HCT116 (cell line): ENCODE measurements around the gene SRD5A3. TPM values are rescaled to one million over a fixed set of nuclear protein-coding genes. Genes with fewer than 3 reads are reported as not detected.
"Not testable (repeated sequence)": the region's sequence is repeated elsewhere in the genome, so short reads cannot be mapped to it uniquely, and the experiment has no call there.

ENCODE experiments used
- ATAC-seq: fragments of 200-7000 bp; cut with Tn5 transposase; 2 replicates; pipeline ENCODE4 v1.9.1; 2020; ENCODE audit warnings: mild to moderate bottlenecking, moderate library complexity
- BruUV-seq: library from RNA; stranded (reverse); fragments of 400-500 nt; replicated peaks from 2 replicates; lab custom pipeline; 2021; lab: Mats Ljungman, UMichigan
- CTCF ChIA-PET: fragments of 300-600 bp; sonication (Branson Sonifier 250); formaldehyde crosslinking; loops from one replicate; lab custom pipeline; 2021; ENCODE audit warnings: antibody characterized with exemption; lab: Charles Lee
- POLR2A ChIA-PET: fragments of 300-600, 350-600 bp; sonication (Branson Sonifier 250); formaldehyde crosslinking; loops from one replicate; lab custom pipeline; 2021; ENCODE audit warnings: antibody characterized with exemption; lab: Charles Lee
- RAD21 ChIA-PET, 2 experiments: fragments of 300-600 bp; sonication (Branson Sonifier 250); formaldehyde crosslinking; loops; one replicate each; lab custom pipeline; 2023; ENCODE audit warnings: low total read pairs in 2 of 2; ENCODE audit not compliant: uncharacterized antibody in 2 of 2, unreplicated experiment in 2 of 2, low non-redundant PET in 1 of 2; lab: Charles Lee
- DNase-seq: peaks from one replicate; pipeline ENCODE4 v3.0.0-alpha.2; 2010; ENCODE audit warnings: low read depth, low spot score
- H2AFZ ChIP-seq: fragments of 200-600 bp; shearing (Covaris generic), sonication (generic); 2 replicates; pipeline ENCODE4 v1.6.1; 2017; ENCODE audit warnings: low read depth, mixed run types, mixed read lengths, antibody characterized with exemption, low read length; ENCODE audit not compliant: poor library complexity, severe bottlenecking
- H3K27ac ChIP-seq: 2 replicates; pipeline ENCODE4 v1.5.1; 2012; ENCODE audit warnings: low read depth, low read length
- H3K27me3 ChIP-seq: fragments of 200-600 bp; sonication (generic); 2 replicates; pipeline ENCODE4 v1.6.1; 2016; ENCODE audit warnings: mixed run types, low read length, mixed read lengths; ENCODE audit not compliant: insufficient read depth
- H3K36me3 ChIP-seq, 2 experiments: fragments of 200-500 bp in 1 of 2; fragments of 200-600 bp in 1 of 2; sonication (Bioruptor generic) in 1 of 2; sonication (generic) in 1 of 2; 2 replicates each; pipeline versions ENCODE4 v1.5.1 to v1.6.1; 2014 to 2016; ENCODE audit warnings: low read length in 2 of 2, inconsistent platforms in 1 of 2, mixed read lengths in 1 of 2, mixed run types in 1 of 2; ENCODE audit not compliant: insufficient read depth in 2 of 2, control insufficient read depth in 1 of 2
- H3K4me1 ChIP-seq, 2 experiments: fragments of 200-600 bp in 1 of 2; sonication (generic) in 1 of 2; 2 replicates each; pipeline versions ENCODE4 v1.5.1 to v1.6.1; 2012 to 2017; ENCODE audit warnings: low read length in 2 of 2, inconsistent platforms in 1 of 2, mild to moderate bottlenecking in 1 of 2, mixed read lengths in 1 of 2, mixed run types in 1 of 2, moderate library complexity in 1 of 2; ENCODE audit not compliant: insufficient read depth in 2 of 2, control insufficient read depth in 1 of 2
- H3K4me2 ChIP-seq: fragments of 200-600 bp; sonication (generic); 2 replicates; pipeline ENCODE4 v1.6.1; 2017; ENCODE audit warnings: mixed run types, low read length, mixed read lengths
- H3K4me3 ChIP-seq, 2 experiments: fragments of 200-600 bp in 1 of 2; sonication (generic) in 1 of 2; replicated peaks in 1 of 2; 2 replicates each; pipeline ENCODE4 v1.5.1; 2011 to 2016; ENCODE audit warnings: low read length in 2 of 2, control low read depth in 1 of 2, low read depth in 1 of 2, mild to moderate bottlenecking in 1 of 2, mixed read lengths in 1 of 2, mixed run types in 1 of 2
- H3K79me2 ChIP-seq: fragments of 200-600 bp; sonication (generic); 2 replicates; pipeline ENCODE4 v1.6.1; 2017; ENCODE audit warnings: mild to moderate bottlenecking, mixed run types, low read length, moderate library complexity, mixed read lengths; ENCODE audit not compliant: insufficient read depth
- H3K9ac ChIP-seq: fragments of 200-600 bp; sonication (generic); 2 replicates; pipeline ENCODE4 v1.6.1; 2016; ENCODE audit warnings: low read length, mixed read lengths
- H3K9me2 ChIP-seq: fragments of 200-600 bp; sonication (generic), shearing (Covaris generic); 2 replicates; pipeline ENCODE4 v1.6.1; 2017; ENCODE audit warnings: mixed run types, mild to moderate bottlenecking, moderate library complexity; ENCODE audit not compliant: insufficient read depth
- H3K9me3 ChIP-seq, 2 experiments: fragments of 200-500 bp in 1 of 2; fragments of 200-600 bp in 1 of 2; sonication (Bioruptor generic) in 1 of 2; sonication (generic) in 1 of 2; 2 replicates each; pipeline ENCODE4 v1.6.1; 2014 to 2017; ENCODE audit warnings: low read length in 2 of 2, mixed read lengths in 2 of 2, inconsistent platforms in 1 of 2, low read depth in 1 of 2, mild to moderate bottlenecking in 1 of 2, mixed run types in 1 of 2, moderate library complexity in 1 of 2; ENCODE audit not compliant: control insufficient read depth in 1 of 2, insufficient read depth in 1 of 2
- H4K20me1 ChIP-seq: fragments of 200-600 bp; sonication (generic), shearing (Covaris generic); 2 replicates; pipeline ENCODE4 v1.6.1; 2017; ENCODE audit warnings: mixed run types, mild to moderate bottlenecking, moderate library complexity; ENCODE audit not compliant: insufficient read depth
- ATF3 ChIP-seq: IDR thresholded peaks from 2 replicates; pipeline ENCODE4 v1.6.1; 2012
- CBX3 ChIP-seq: IDR thresholded peaks from 2 replicates; pipeline ENCODE4 v1.6.1; 2012; ENCODE audit warnings: low read depth
- CTCF ChIP-seq, 3 experiments: fragments of 200-600 bp in 1 of 3; sonication (generic) in 1 of 3; IDR thresholded peaks in 2 of 3; conservative IDR thresholded peaks in 1 of 3; 2 replicates each; pipeline ENCODE4 v1.5.1; 2012 to 2017; ENCODE audit warnings: low read depth in 2 of 3, low read length in 2 of 3, antibody characterized with exemption in 1 of 3, borderline replicate concordance in 1 of 3, control low read depth in 1 of 3, mild to moderate bottlenecking in 1 of 3, mixed read lengths in 1 of 3, mixed run types in 1 of 3, moderate library complexity in 1 of 3; ENCODE audit not compliant: insufficient read depth in 1 of 3
- EGR1 ChIP-seq: IDR thresholded peaks from 2 replicates; pipeline ENCODE4 v1.6.1; 2012; ENCODE audit warnings: low read depth
- ELF1 ChIP-seq: IDR thresholded peaks from 2 replicates; pipeline ENCODE4 v1.6.1; 2012; ENCODE audit warnings: low read depth, borderline replicate concordance
- EZH2phosphoT487 ChIP-seq: fragments of 200-600 bp; IDR thresholded peaks from 2 replicates; pipeline ENCODE4 v1.6.1; 2018; ENCODE audit warnings: antibody characterized with exemption, borderline replicate concordance
- FOSL1 ChIP-seq: IDR thresholded peaks from 2 replicates; pipeline ENCODE4 v1.6.1; 2012; ENCODE audit warnings: low read depth
- JUND ChIP-seq: IDR thresholded peaks from 2 replicates; pipeline ENCODE4 v1.6.1; 2012
- MAX ChIP-seq: IDR thresholded peaks from 2 replicates; pipeline ENCODE4 v1.6.1; 2012
- POLR2A ChIP-seq: IDR thresholded peaks from 2 replicates; pipeline ENCODE4 v1.7.0; 2011; ENCODE audit warnings: borderline replicate concordance; ENCODE audit not compliant: insufficient read depth, insufficient read length; ENCODE audit errors: extremely low read depth
- POLR2AphosphoS5 ChIP-seq: IDR thresholded peaks from 2 replicates; pipeline ENCODE4 v1.6.1; 2011; ENCODE audit warnings: mild to moderate bottlenecking, low read depth, low read length, moderate library complexity
- RAD21 ChIP-seq: IDR thresholded peaks from 2 replicates; pipeline ENCODE4 v1.6.1; 2012; ENCODE audit warnings: low read depth, mild to moderate bottlenecking
- SIN3A ChIP-seq: IDR thresholded peaks from 2 replicates; pipeline ENCODE4 v1.6.1; 2012; ENCODE audit warnings: low read depth
- YY1 ChIP-seq: IDR thresholded peaks from 2 replicates; pipeline ENCODE4 v1.6.1; 2011; ENCODE audit warnings: low read length, low read depth, moderate library complexity, mild to moderate bottlenecking; ENCODE audit not compliant: insufficient replicate concordance; ENCODE audit errors: extremely low read depth
- ZBTB33 ChIP-seq: IDR thresholded peaks from 2 replicates; pipeline ENCODE4 v1.6.1; 2011; ENCODE audit warnings: mild to moderate bottlenecking, low read length, moderate library complexity; ENCODE audit not compliant: insufficient replicate concordance; ENCODE audit errors: extremely low read depth
- ZFX ChIP-seq: fragments of 450-650 bp; IDR thresholded peaks from 2 replicates; pipeline ENCODE4 v1.6.1; 2017
- ZNF274 ChIP-seq: fragments of 200-500 bp; sonication (Bioruptor generic); IDR thresholded peaks from 2 replicates; pipeline ENCODE4 v1.6.1; 2014; ENCODE audit warnings: mild to moderate bottlenecking, low read depth, low read length, inconsistent platforms
- intact Hi-C: fragments of 100-400 bp; cut with micrococcal nuclease; formaldehyde crosslinking; loops from 2 replicates; pipeline ENCODE4 v1.10.0; 2022
- total RNA-seq: library from RNA; stranded (reverse); gene quantifications from one replicate; pipeline ENCODE4 v1.2.1, GENCODE V29; 2021; ENCODE audit not compliant: unreplicated experiment

The SRD5A3 gene
- total RNA-seq, 1 experiment from 2014 or later: 19.9 TPM

- Histone ChIP-seq H4K20me1 (no peaks in the 10 kb centered on the region), H3K9me2 (no peaks in the 10 kb centered on the region), H3K4me2 (no peak overlapping the region), H3K27ac (no peak overlapping the region), H3K79me2 (no peaks in the 10 kb centered on the region; the same call in 1 of the 2 replicates), H3K27me3 (no peaks in the 10 kb centered on the region), H3K9ac (no peak overlapping the region), H3K9me3 (peaks cover 0 to 4% of the 10 kb centered on the region in 2 experiments; a peak in 1 of 4 replicates), H2AFZ (no peak overlapping the region), H3K4me3 (no peak overlapping the region), H3K36me3 (no peaks in the 10 kb centered on the region), H3K4me1 (peaks cover 28 to 41% of the 10 kb centered on the region in 2 experiments)
- CTCF ChIA-PET: no interaction called here
- DNase-seq: no peak
- RAD21 ChIA-PET: no interaction called here
- TF ChIP-seq ATF3: no peak
- TF ChIP-seq POLR2AphosphoS5: no peak
- TF ChIP-seq ELF1: no peak
- TF ChIP-seq YY1: no peak
- TF ChIP-seq JUND: no peak
- TF ChIP-seq EZH2phosphoT487: no peak
- TF ChIP-seq ZBTB33: no peak
- TF ChIP-seq POLR2A: no peak
- TF ChIP-seq ZFX: no peak
- TF ChIP-seq EGR1: no peak
- TF ChIP-seq MAX: no peak
- no peak for TF ChIP-seq RAD21
- no peak for TF ChIP-seq ZNF274
- TF ChIP-seq CBX3: no peak
- no peak for TF ChIP-seq CTCF (IDR thresholded peaks at IDR 0.05 in 2 of 3, conservative IDR thresholded peaks at IDR 0.05 in 1 of 3; ENCODE audit: borderline replicate concordance in 1 of 3, insufficient read depth in 1 of 3, low read depth in 2 of 3, low read length in 2 of 3)
- TF ChIP-seq FOSL1: no peak
- TF ChIP-seq SIN3A: no peak
- ATAC-seq: no peak
- POLR2A ChIA-PET: no interaction called here
- intact Hi-C loops: no loop called here
- BruUV-seq: no TSS peak
Observed at GRCh38 chr4:55352726-55353125, 6.7 kb downstream of the SRD5A3 start.

- CTCF ChIA-PET, POLR2A ChIA-PET: not testable (repeated sequence)
Observed at GRCh38 chr4:55353228-55353747, 7.2 kb downstream of the SRD5A3 start.

More at GRCh38 chr4:55353228-55353747, 7.2 kb downstream of the SRD5A3 start:
- H3K9me2 ChIP-seq, H3K9me3 ChIP-seq, BruUV-seq, H3K27me3 ChIP-seq, ATAC-seq, H3K79me2 ChIP-seq, H3K27ac ChIP-seq, H3K4me3 ChIP-seq, intact Hi-C loops, H3K9ac ChIP-seq, H4K20me1 ChIP-seq, RAD21 ChIA-PET, H3K36me3 ChIP-seq, DNase-seq, H2AFZ ChIP-seq, H3K4me2 ChIP-seq: not testable (repeated sequence)
- H3K4me1 ChIP-seq: peaks cover 26 to 41% of the 10 kb centered on the region in 2 experiments
